Smooth muscle cell (in vitro differentiated cells): ENCODE data around the gene ZBTB7C. TPM values are rescaled to one million over a fixed set of nuclear protein-coding genes. Genes with fewer than 3 reads are reported as not detected.

ENCODE experiments used
- DNase-seq: peaks from one replicate; lab custom pipeline; 2025; ENCODE audit not compliant: unreplicated experiment; lab: John Stamatoyannopoulos, UW
- H2AFZ ChIP-seq: fragments of 200-600 bp; sonication (generic); 2 replicates; pipeline ENCODE4 v1.6.0; 2016; ENCODE audit warnings: antibody characterized with exemption, low read depth, mild to moderate bottlenecking
- H3F3A ChIP-seq: fragments of 200-600 bp; sonication (generic); 2 replicates; pipeline ENCODE4 v1.6.0; 2017; ENCODE audit warnings: antibody characterized with exemption, low read depth
- H3K27ac ChIP-seq: fragments of 200-600 bp; sonication (generic); 2 replicates; pipeline ENCODE4 v1.5.1; 2016; ENCODE audit warnings: low read depth, mild to moderate bottlenecking
- H3K27me3 ChIP-seq: fragments of 200-600 bp; sonication (generic); 2 replicates; pipeline ENCODE4 v1.6.1; 2016; ENCODE audit warnings: low read depth, mild to moderate bottlenecking
- H3K36me3 ChIP-seq: fragments of 200-600 bp; sonication (generic); 2 replicates; pipeline ENCODE4 v1.5.1; 2016; ENCODE audit warnings: low read depth
- H3K4me1 ChIP-seq: fragments of 200-600 bp; sonication (generic); 2 replicates; pipeline ENCODE4 v1.5.1; 2016; ENCODE audit warnings: low read depth
- H3K4me2 ChIP-seq: fragments of 200-600 bp; sonication (generic); 2 replicates; pipeline ENCODE4 v1.6.0; 2016; ENCODE audit warnings: mild to moderate bottlenecking
- H3K4me3 ChIP-seq: fragments of 200-600 bp; sonication (generic); 2 replicates; pipeline ENCODE4 v1.5.1; 2016; ENCODE audit warnings: mild to moderate bottlenecking
- H3K79me2 ChIP-seq: fragments of 200-600 bp; sonication (generic); 2 replicates; pipeline ENCODE4 v1.6.0; 2016; ENCODE audit warnings: low read depth, mild to moderate bottlenecking
- H3K9ac ChIP-seq: fragments of 200-600 bp; sonication (generic); 2 replicates; pipeline ENCODE4 v1.6.0; 2016; ENCODE audit warnings: low read depth
- H3K9me3 ChIP-seq: fragments of 200-600 bp; sonication (generic); replicated peaks from 2 replicates; pipeline ENCODE4 v1.5.1; 2016; ENCODE audit warnings: low read depth
- H4K20me1 ChIP-seq: fragments of 200-600 bp; sonication (generic); 2 replicates; pipeline ENCODE4 v1.6.0; 2016; ENCODE audit warnings: low read depth
- CTCF ChIP-seq: fragments of 200-600 bp; sonication (generic); IDR thresholded peaks from 2 replicates; pipeline ENCODE4 v1.5.1; 2017; ENCODE audit warnings: borderline replicate concordance, mild to moderate bottlenecking, antibody characterized with exemption; ENCODE audit not compliant: insufficient read depth, poor library complexity, severe bottlenecking
- WGBS: methylation state at CpG from one replicate; pipeline ENCODE4 v1.1.7; 2016; ENCODE audit warnings: low lambda C conversion rate; 5-methylcytosine and 5-hydroxymethylcytosine counted together
- polyA plus RNA-seq: library from polyadenylated mRNA; unstranded; fragments of >200 nt; fragmentation: Nextera tagmentation; extraction: Ambion mirVana; gene quantifications from 2 replicates; pipeline ENCODE4 v1.2.1, GENCODE V29; 2016
- total RNA-seq: library from RNA; depleted of rRNA; stranded (reverse); fragments of >200 nt; gene quantifications from 2 replicates; pipeline ENCODE4 v1.2.3, GENCODE V29; 2014

ZBTB7C gene
- total and polyA plus RNA-seq, 2 experiments from 2014 or later: 0.48 to 0.63 TPM

- no peaks in the 10 kb centered on the region for H3K79me2 ChIP-seq
- no peaks in the 10 kb centered on the region for H3K9me3 ChIP-seq
- H3K27me3 ChIP-seq: peaks cover 8% of the 10 kb centered on the region
- no peak overlapping the region for H2AFZ ChIP-seq
- H3K4me1 ChIP-seq: peaks cover 18% of the 10 kb centered on the region
- no peak for TF ChIP-seq CTCF
- DNase-seq: no peak
- 85% methylated on average over 7 of the region's 7 CpGs for WGBS
- no peaks in the 10 kb centered on the region for H3F3A ChIP-seq
- H3K4me2 ChIP-seq: no peak overlapping the region
- H3K36me3 ChIP-seq: no peaks in the 10 kb centered on the region
- no peak overlapping the region for H3K4me3 ChIP-seq
- no peaks in the 10 kb centered on the region for H4K20me1 ChIP-seq
- no peak overlapping the region for H3K9ac ChIP-seq
- no peak overlapping the region for H3K27ac ChIP-seq
Observed at GRCh38 chr18:48024881-48025660, 384.1 kb downstream of the ZBTB7C start.

GRCh38 chr18:48024009-48024512, 385.1 kb downstream of the ZBTB7C start:
- 84% methylated on average over 4 of the region's 4 CpGs for WGBS
- Histone ChIP-seq H3K4me1 (peaks cover 18% of the 10 kb centered on the region), H3K79me2 (no peaks in the 10 kb centered on the region), H3K36me3 (no peaks in the 10 kb centered on the region), H3K9ac (no peak overlapping the region), H3K4me2 (no peak overlapping the region), H3K4me3 (no peak overlapping the region), H3F3A (no peaks in the 10 kb centered on the region), H3K9me3 (no peaks in the 10 kb centered on the region), H4K20me1 (no peaks in the 10 kb centered on the region), H3K27me3 (peaks cover 8% of the 10 kb centered on the region), H2AFZ (peak overlapping the region; percentile 6), H3K27ac (no peak overlapping the region)
- no peak for DNase-seq
- no peak for TF ChIP-seq CTCF

GRCh38 chr18:48023334-48024008, 385.7 kb downstream of the ZBTB7C start:
- TF ChIP-seq CTCF: peak; percentile 46
- no peak for DNase-seq

More at GRCh38 chr18:48023334-48024008, 385.7 kb downstream of the ZBTB7C start:
- no peaks in the 10 kb centered on the region for H3K79me2 ChIP-seq
- H3K4me3 ChIP-seq: no peak overlapping the region
- H3K4me1 ChIP-seq: peaks cover 18% of the 10 kb centered on the region
- H2AFZ ChIP-seq: peak overlapping the region; percentile 6
- H3K36me3 ChIP-seq: no peaks in the 10 kb centered on the region
- no peaks in the 10 kb centered on the region for H4K20me1 ChIP-seq
- no peaks in the 10 kb centered on the region for H3F3A ChIP-seq
- H3K27me3 ChIP-seq: peaks cover 8% of the 10 kb centered on the region
- no peaks in the 10 kb centered on the region for H3K9me3 ChIP-seq
- no peak overlapping the region for H3K9ac ChIP-seq
- WGBS: 51% methylated on average over 9 of the region's 9 CpGs
- no peak overlapping the region for H3K4me2 ChIP-seq
- no peak overlapping the region for H3K27ac ChIP-seq
